WERI-Rb-1 (cell line): ENCODE measurements around the gene REN.

Experiments used
- DNase-seq: peaks from one replicate; pipeline ENCODE4 v3.0.0-alpha.2; 2020
- H3K27ac ChIP-seq: fragments of 250-450 bp; sonication (Bioruptor Pico); 2 replicates; pipeline ENCODE4 v1.5.1; 2020; ENCODE audit warnings: mild to moderate bottlenecking, moderate library complexity
- H3K27me3 ChIP-seq: fragments of 250-450 bp; sonication (Bioruptor Pico); 2 replicates; pipeline ENCODE4 v1.5.1; 2021; ENCODE audit warnings: mild to moderate bottlenecking, low read depth, moderate library complexity; ENCODE audit not compliant: insufficient read depth, severe bottlenecking
- H3K36me3 ChIP-seq: fragments of 250-450 bp; sonication (Bioruptor Pico); 2 replicates; pipeline ENCODE4 v1.5.1; 2020; ENCODE audit warnings: mild to moderate bottlenecking, moderate library complexity
- H3K4me3 ChIP-seq: 2 replicates; pipeline ENCODE4 v1.5.1; 2011; ENCODE audit warnings: low read depth, mild to moderate bottlenecking, control low read depth, low read length
- H3K9me3 ChIP-seq: fragments of 250-450 bp; sonication (Bioruptor Pico); 2 replicates; pipeline ENCODE4 v1.5.1; 2021; ENCODE audit warnings: mild to moderate bottlenecking, moderate library complexity; ENCODE audit not compliant: severe bottlenecking
- TF ChIP-seq, protein P1 (sequence below): IDR thresholded peaks from 2 replicates; pipeline ENCODE4 v1.5.1; 2011; ENCODE audit warnings: low read depth, mild to moderate bottlenecking, control low read depth, inconsistent platforms, low read length

The REN gene

GRCh38 chr1:204151552-204152309 is 14.4 kb downstream of the REN start, which contains the start of gene ETNK2:
ETNK2 (minus strand) TSS chr1:204152044; CDS start chr1:204151852, 192 bp downstream.
- TF ChIP-seq, protein P1, sequence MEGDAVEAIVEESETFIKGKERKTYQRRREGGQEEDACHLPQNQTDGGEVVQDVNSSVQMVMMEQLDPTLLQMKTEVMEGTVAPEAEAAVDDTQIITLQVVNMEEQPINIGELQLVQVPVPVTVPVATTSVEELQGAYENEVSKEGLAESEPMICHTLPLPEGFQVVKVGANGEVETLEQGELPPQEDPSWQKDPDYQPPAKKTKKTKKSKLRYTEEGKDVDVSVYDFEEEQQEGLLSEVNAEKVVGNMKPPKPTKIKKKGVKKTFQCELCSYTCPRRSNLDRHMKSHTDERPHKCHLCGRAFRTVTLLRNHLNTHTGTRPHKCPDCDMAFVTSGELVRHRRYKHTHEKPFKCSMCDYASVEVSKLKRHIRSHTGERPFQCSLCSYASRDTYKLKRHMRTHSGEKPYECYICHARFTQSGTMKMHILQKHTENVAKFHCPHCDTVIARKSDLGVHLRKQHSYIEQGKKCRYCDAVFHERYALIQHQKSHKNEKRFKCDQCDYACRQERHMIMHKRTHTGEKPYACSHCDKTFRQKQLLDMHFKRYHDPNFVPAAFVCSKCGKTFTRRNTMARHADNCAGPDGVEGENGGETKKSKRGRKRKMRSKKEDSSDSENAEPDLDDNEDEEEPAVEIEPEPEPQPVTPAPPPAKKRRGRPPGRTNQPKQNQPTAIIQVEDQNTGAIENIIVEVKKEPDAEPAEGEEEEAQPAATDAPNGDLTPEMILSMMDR, result no peak
- H3K36me3 ChIP-seq, result peaks cover 7% of the 10 kb centered on the region
- DNase-seq, result peak; percentile 97
- peak within 1 kb of the TSS; percentile 72 for H3K4me3 ChIP-seq
- no peaks in the 10 kb centered on the region for H3K9me3 ChIP-seq
- peak within 1 kb of the TSS; percentile 57 for H3K27ac ChIP-seq
- no peaks in the 10 kb centered on the region for H3K27me3 ChIP-seq

- H3K9me3 ChIP-seq, result no peaks in the 10 kb centered on the region
- H3K27ac ChIP-seq, result no peak overlapping the region; the same call in 1 of the 2 replicates
- peak; percentile 59 for DNase-seq
- H3K36me3 ChIP-seq, result peaks cover 7% of the 10 kb centered on the region
- TF ChIP-seq, protein P1, result no peak
- H3K4me3 ChIP-seq, result peak overlapping the region; percentile 72
- H3K27me3 ChIP-seq, result no peaks in the 10 kb centered on the region
Measured at GRCh38 chr1:204150702-204151551, 15.2 kb downstream of the REN start.

DNA sequence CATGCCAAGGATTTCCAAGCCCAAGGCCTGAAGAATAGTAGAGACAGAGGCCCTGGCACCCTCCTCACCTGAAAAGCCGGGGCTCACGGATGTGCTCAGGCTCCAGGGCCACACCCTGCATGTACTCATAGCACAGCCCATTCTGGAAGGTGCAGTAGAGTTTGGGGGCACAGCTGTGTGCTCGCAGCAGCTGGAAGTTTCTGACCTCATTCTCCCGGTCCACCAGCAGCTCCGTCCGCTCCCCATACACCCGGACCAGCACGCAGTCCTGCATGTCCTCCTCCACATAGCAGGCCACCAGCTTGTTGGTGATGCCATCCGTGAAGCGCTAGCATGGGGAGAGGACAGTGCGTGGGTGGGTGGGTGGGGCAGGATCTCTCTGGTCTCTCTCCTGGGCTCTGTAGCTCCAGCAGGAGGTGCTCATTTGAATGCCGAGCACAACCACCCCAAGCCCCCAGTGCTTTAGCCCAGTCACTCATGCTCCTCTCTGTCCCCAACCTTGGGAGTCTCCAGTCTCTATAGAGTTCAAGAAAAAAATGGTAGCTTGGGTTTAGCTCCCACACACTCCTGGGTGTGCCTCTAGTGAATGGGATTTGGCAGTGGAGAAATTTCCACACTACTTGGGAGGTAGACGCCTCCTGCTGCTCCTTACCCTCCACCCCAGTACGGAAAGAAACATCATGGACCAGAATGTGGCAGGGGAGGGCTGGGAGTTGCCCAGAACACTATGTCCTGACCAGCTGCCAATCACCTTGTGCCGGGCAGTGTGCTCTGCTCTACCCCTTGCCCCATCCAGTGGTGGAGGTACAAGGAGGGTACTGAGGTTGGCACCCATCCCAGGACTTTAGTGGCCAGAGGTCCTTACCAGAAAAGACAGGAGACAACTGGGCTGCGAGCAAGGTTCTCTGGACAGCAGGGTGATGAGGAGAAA is 16.2 kb downstream of the REN start:
- no peak overlapping the region for H3K27ac ChIP-seq

GRCh38 chr1:204149107-204149506 is 17.0 kb downstream of the REN start:
- peaks cover 3% of the 10 kb centered on the region for H3K9me3 ChIP-seq
- DNase-seq, result no peak

More for the DNA sequence above, 16.2 kb downstream of the REN start:
- Histone ChIP-seq H3K9me3 (no peaks in the 10 kb centered on the region), H3K4me3 (no peak overlapping the region), H3K27me3 (no peaks in the 10 kb centered on the region), H3K36me3 (peaks cover 11% of the 10 kb centered on the region)
- DNase-seq, result no peak
- TF ChIP-seq, protein P1, result 0 out of 2 replicates have a peak, but pooled peaks have one; percentile 29

More at GRCh38 chr1:204149107-204149506, 17.0 kb downstream of the REN start:
- H3K27ac ChIP-seq, result peak overlapping the region; percentile 78
- peaks cover 11% of the 10 kb centered on the region for H3K36me3 ChIP-seq
- TF ChIP-seq, protein P1, result no peak
- no peaks in the 10 kb centered on the region for H3K27me3 ChIP-seq
- H3K4me3 ChIP-seq, result no peak overlapping the region
